ENCODE data around the gene ZNF212. TPM values are rescaled to one million over a fixed set of nuclear protein-coding genes. Genes with fewer than 3 reads are reported as not detected.
"Not testable (repeated sequence)": the region's sequence is repeated elsewhere in the genome, so short reads cannot be mapped to it uniquely, and the experiment has no call there.

The ZNF212 gene
- polyA plus RNA-seq, 4 donors = 15.5 to 21.2 (median 18.0) TPM

GRCh38 chr7:149218469-149219420, 20.7 kb upstream of the ZNF212 start:
- DNase-seq (ENCODE audit: low read depth in 4 of 4, low spot score in 3 of 4) = no peak

GRCh38 chr7:149220534-149220933, 18.9 kb upstream of the ZNF212 start:
- DNase-seq (ENCODE audit: low read depth in 4 of 4, low spot score in 3 of 4) = no peak

- no peak for DNase-seq (ENCODE audit: low read depth in 4 of 4, low spot score in 3 of 4)
Observed at GRCh38 chr7:149223176-149223575, 16.3 kb upstream of the ZNF212 start.

- DNase-seq (ENCODE audit: low read depth in 4 of 4, low spot score in 3 of 4) = no peak
Observed at GRCh38 chr7:149223761-149224160, 15.7 kb upstream of the ZNF212 start.

DNA sequence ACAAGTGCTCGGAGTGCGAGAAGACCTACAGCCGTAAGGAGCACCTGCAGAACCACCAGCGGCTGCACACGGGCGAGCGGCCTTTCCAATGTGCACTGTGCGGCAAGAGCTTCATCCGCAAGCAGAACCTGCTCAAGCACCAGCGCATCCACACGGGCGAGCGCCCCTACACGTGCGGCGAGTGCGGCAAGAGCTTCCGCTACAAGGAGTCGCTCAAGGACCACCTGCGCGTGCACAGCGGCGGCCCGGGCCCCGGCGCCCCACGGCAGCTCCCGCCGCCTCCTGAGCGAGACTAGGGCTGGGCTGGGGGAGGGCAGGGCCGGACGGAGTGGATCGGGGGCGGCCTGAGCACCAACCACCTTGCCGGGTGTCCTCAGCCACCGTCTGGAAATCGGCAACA, 15.1 kb upstream of the ZNF212 start:
- no peak for DNase-seq (ENCODE audit: low read depth in 4 of 4, low spot score in 3 of 4)

GRCh38 chr7:149225106-149225505, 14.3 kb upstream of the ZNF212 start:
- no peak for DNase-seq (ENCODE audit: low read depth in 4 of 4, low spot score in 3 of 4)

GRCh38 chr7:149225656-149226055, 13.8 kb upstream of the ZNF212 start:
- no peak for DNase-seq (ENCODE audit: low read depth in 4 of 4, low spot score in 3 of 4)

- DNase-seq (ENCODE audit: low read depth in 4 of 4, low spot score in 3 of 4) = not testable (repeated sequence)
Observed at GRCh38 chr7:149226366-149226765, 13.1 kb upstream of the ZNF212 start.

GRCh38 chr7:149226840-149227494, 12.5 kb upstream of the ZNF212 start:
- DNase-seq (ENCODE audit: low read depth in 4 of 4, low spot score in 3 of 4) = no peak

DNA sequence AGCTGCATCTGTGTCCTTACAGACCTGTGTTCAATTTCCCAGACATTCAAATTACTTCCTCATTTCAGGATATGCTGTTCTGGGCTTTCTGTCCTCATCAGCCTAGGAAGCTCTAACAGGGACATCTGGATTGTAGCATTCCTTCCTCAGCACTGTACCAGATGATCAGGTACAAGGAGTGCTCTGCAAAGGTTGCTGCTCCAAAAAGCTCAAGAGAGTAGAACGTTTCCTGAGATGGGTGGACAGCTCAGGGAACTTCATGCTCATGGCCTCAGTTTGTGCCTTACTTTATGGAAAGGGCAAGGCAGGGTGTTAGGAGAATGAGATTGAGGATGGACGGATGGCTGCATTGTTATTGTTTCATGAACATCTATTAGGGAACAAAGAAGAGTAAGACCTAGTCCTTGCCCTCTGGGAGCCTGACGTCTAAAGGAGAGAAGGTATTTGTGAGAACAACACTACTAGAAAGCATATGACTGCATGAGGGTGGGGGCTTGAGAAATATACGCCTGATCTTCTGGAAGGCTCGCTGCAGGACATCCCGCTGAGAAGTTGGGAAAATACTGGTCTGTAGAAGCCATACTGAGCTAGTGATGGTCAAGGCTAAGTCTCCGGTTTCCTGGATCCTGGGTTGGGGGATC, 10.5 kb upstream of the ZNF212 start:
- no peak for DNase-seq (ENCODE audit: low read depth in 4 of 4, low spot score in 3 of 4)

DNA sequence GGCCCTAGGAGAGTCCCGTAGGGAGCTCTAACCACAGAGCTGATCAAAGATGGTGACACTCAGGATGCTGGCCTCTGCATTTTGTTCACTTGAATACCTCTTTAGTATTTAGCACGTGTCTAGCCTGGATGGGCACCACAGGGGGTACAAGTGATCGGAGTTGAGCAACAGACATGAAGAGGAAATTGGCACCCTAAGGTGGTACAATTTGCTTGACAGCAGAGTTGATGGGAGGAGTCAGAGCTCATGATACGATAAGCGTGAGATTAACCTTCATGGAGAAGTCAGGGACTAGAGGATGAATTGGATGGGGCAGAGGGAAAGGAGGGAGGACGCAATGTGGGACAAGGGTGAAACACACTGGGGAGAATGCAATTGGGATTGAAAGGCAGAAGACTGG, 9.9 kb upstream of the ZNF212 start:
- DNase-seq (ENCODE audit: low read depth in 4 of 4, low spot score in 3 of 4) = no peak

DNA sequence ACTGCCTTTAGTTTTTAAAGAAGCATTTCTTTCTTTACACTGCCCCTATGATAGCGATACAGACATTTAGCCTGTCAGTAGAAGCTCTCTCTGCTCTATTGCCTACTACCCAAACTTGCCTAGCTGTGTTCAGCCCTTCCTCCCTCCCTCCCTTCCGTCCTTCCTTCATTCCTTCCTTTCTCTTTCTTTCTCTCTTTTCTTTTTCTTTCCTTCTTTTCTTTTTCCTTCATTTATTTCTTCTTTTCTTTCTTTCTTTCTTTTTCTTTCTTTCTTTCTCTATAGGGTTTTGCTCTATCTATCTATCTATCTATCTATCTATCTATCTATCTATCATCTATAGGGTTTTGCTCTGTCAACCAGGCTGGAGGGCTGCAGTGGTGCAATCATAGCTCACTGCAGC, 7.1 kb upstream of the ZNF212 start:
- DNase-seq (ENCODE audit: low read depth in 4 of 4, low spot score in 3 of 4) = no peak

- not testable (repeated sequence) for DNase-seq (ENCODE audit: low read depth in 4 of 4, low spot score in 3 of 4)
Observed at GRCh38 chr7:149233655-149234204, 5.7 kb upstream of the ZNF212 start.

DNA sequence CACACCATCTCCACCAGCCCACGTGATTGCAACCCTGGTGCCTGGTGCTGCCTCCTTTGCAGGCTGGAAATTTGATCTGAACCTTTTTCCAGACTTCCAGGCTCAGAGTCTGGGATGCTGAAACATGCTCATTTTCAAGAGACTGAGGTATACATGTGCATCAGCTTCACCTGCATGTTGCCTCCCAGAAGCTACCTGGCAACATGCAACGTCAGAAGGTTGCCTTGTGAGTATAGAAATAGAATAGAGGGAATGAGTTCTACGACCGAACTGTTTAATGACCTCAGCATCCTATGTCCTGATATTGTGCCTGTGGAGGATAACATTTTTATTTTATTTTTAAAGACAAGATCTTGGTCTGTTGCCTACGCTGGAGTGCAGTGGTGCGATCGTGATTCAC, 1.9 kb upstream of the ZNF212 start:
- no peak for DNase-seq (ENCODE audit: low read depth in 4 of 4, low spot score in 3 of 4)

DNA sequence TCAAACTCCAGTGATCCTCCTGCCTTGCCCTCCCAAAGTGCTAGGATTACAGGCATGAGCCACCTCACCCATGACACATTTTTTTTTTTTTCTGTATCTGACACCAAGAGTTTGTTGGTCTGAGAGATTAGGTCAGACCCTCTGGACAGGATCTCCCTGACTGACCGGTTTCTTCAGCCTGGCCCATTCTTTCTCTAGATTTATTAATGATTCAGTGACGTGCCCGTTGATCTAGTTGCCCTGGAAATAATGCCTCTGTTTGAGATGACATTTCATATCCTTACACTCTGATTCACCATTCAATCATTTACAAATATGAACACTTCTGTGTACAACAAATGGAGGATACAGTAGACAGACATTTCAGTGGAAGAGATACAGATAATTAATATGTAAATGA, 1.4 kb upstream of the ZNF212 start:
- no peak for DNase-seq (ENCODE audit: low read depth in 4 of 4, low spot score in 3 of 4)

GRCh38 chr7:149240637-149241036, 1.2 kb downstream of the ZNF212 start:
- no peak for DNase-seq (ENCODE audit: low read depth in 4 of 4, low spot score in 3 of 4)

DNA sequence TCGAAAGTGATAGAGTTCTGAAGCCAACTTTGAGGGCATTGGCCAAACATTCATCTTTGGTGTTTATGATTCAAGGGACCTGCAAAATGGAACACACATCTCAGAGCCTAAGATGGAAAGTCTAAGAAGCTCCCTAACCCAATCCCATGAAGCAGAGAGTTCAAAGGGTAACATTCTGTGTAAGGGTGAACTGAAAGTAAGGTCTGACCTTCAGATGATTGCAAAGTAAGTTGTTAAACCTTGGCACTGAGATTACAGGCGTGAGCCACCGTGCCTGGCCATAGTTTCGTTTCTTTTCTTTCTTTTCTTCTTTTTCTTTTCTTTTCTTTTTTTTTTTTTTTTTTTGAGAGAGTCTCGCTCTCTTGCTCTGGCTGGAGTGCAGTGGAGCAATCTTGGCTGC, 2.2 kb downstream of the ZNF212 start:
- DNase-seq (ENCODE audit: low read depth in 4 of 4, low spot score in 3 of 4) = no peak

DNA sequence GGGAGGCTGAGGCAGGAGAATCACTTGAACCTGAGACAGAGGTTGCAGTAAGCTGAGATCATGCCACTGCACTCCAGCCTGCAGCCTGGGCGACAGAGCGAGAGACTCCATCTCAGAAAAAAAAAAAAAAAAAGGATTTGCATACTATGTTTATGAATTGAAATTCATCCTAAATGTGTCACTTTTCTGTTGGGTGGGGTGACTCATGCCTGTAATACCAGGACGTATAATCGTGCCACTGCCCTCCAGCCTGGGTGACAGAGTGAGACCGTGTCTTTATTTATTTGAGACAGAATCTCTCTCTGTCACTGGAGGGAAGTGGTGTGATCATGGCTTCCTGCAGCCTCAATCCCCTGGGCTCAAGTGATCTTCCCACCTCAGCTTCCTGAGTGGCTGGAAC, 5.8 kb downstream of the ZNF212 start:
- DNase-seq (ENCODE audit: low read depth in 4 of 4, low spot score in 3 of 4) = no peak

DNA sequence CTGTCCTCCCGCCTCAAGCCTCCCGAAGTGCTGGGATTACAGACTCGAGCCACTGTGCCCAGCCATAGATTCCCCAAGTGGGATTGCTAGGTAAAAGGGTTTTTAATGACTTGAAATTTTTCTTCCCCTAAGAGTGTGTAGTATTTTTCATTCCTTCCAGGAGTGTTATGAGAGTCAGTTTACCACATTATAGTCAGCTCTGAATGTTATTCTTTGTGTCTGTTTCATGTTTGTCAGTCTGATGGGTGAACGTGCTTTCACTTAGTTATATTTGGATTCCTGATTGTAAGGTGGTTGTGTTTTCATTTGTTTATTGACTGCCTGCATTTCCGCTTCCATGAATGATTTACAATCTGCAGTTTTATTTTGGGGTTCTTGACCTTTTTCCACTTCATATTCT, 6.3 kb downstream of the ZNF212 start:
- no peak for DNase-seq (ENCODE audit: low read depth in 4 of 4, low spot score in 3 of 4)

GRCh38 chr7:149248777-149249176, 9.3 kb downstream of the ZNF212 start:
- no peak for DNase-seq (ENCODE audit: low read depth in 4 of 4, low spot score in 3 of 4)

- not testable (repeated sequence) for DNase-seq (ENCODE audit: low read depth in 4 of 4, low spot score in 3 of 4)
Observed at GRCh38 chr7:149250151-149250550, 10.7 kb downstream of the ZNF212 start.

Data from left renal pelvis (tissue), 4 donors.